IMR-90 (cell line): ENCODE results near the gene HADHB. TPM values are rescaled to one million over a fixed set of nuclear protein-coding genes. Genes with fewer than 3 reads are reported as not detected.
"Not testable (repeated sequence)": the region's sequence is repeated elsewhere in the genome, so short reads cannot be mapped to it uniquely, and the experiment has no call there.

Experiments used
- ATAC-seq: fragments of 200-7000 bp; cut with Tn5 transposase; 2 replicates; pipeline ENCODE4 v1.9.1; 2020; ENCODE audit warnings: low read depth, mild to moderate bottlenecking, moderate library complexity
- BruUV-seq: library from RNA; stranded (reverse); fragments of 400-500 nt; replicated peaks from 2 replicates; lab custom pipeline; 2021; lab: Mats Ljungman, UMichigan
- CTCF ChIA-PET: fragments of 300-600 bp; formaldehyde crosslinking; extraction: SDS; loops from one replicate; lab custom pipeline; 2021; ENCODE audit warnings: antibody characterized with exemption; lab: Yijun Ruan, JAX
- POLR2A ChIA-PET: fragments of 300-600 bp; sonication (Branson Sonifier 250); formaldehyde crosslinking; loops from one replicate; lab custom pipeline; 2022; ENCODE audit warnings: antibody characterized with exemption; ENCODE audit not compliant: unreplicated experiment; lab: Charles Lee
- DNase-seq: peaks from one replicate; pipeline ENCODE4 v3.0.0; 2013
- H2AFZ ChIP-seq: replicated peaks from 2 replicates; pipeline ENCODE3; 2013; ENCODE audit warnings: low read length, mild to moderate bottlenecking; ENCODE audit not compliant: poor library complexity
- H2AK5ac ChIP-seq: 2 replicates; pipeline ENCODE4 v1.6.1; 2013; ENCODE audit warnings: low read depth, low read length, inconsistent platforms
- H2AK9ac ChIP-seq: replicated peaks from 2 replicates; pipeline ENCODE3; 2013; ENCODE audit warnings: mild to moderate bottlenecking, low read depth, low read length, moderate library complexity; ENCODE audit not compliant: poor library complexity
- H2BK120ac ChIP-seq: 2 replicates; pipeline ENCODE4 v1.6.1; 2013; ENCODE audit warnings: low read depth, low read length, inconsistent platforms
- H2BK15ac ChIP-seq: 3 replicates; pipeline ENCODE4 v1.6.1; 2013; ENCODE audit warnings: low read depth, low read length, inconsistent platforms
- H2BK20ac ChIP-seq: 2 replicates; pipeline ENCODE4 v1.6.1; 2013; ENCODE audit warnings: low read depth, mild to moderate bottlenecking, inconsistent platforms, low read length, moderate library complexity
- H2BK5ac ChIP-seq: 2 replicates; pipeline ENCODE4 v1.6.1; 2013; ENCODE audit warnings: mild to moderate bottlenecking, low read depth, low read length, inconsistent platforms; ENCODE audit not compliant: poor library complexity, severe bottlenecking
- H3K14ac ChIP-seq: replicated peaks from 2 replicates; pipeline ENCODE4 v1.6.1; 2013; ENCODE audit warnings: low read depth, low read length, inconsistent platforms
- H3K18ac ChIP-seq: 2 replicates; pipeline ENCODE4 v1.6.1; 2013; ENCODE audit warnings: low read depth, low read length, control low read depth
- H3K23ac ChIP-seq: 2 replicates; pipeline ENCODE4 v1.6.1; 2013; ENCODE audit warnings: low read depth, low read length, inconsistent platforms
- H3K27ac ChIP-seq: 2 replicates; pipeline ENCODE4 v1.5.1; 2013; ENCODE audit warnings: mild to moderate bottlenecking, control low read depth, low read length; ENCODE audit not compliant: insufficient read depth
- H3K27me3 ChIP-seq: 2 replicates; pipeline ENCODE4 v1.6.1; 2013; ENCODE audit warnings: low read length; ENCODE audit not compliant: control insufficient read depth, insufficient read depth
- H3K36me3 ChIP-seq: 2 replicates; pipeline ENCODE4 v1.6.1; 2013; ENCODE audit warnings: low read length, mixed read lengths; ENCODE audit not compliant: control insufficient read depth, insufficient read depth
- H3K4ac ChIP-seq: 2 replicates; pipeline ENCODE4 v1.6.1; 2013; ENCODE audit warnings: low read depth, low read length, inconsistent platforms
- H3K4me1 ChIP-seq: 2 replicates; pipeline ENCODE4 v1.6.1; 2013; ENCODE audit warnings: low read length, mixed read lengths; ENCODE audit not compliant: control insufficient read depth, insufficient read depth
- H3K4me2 ChIP-seq: 2 replicates; pipeline ENCODE4 v1.6.1; 2013; ENCODE audit warnings: low read depth, mild to moderate bottlenecking, control low read depth, low read length, moderate library complexity
- H3K4me3 ChIP-seq: 2 replicates; pipeline ENCODE4 v1.5.1; 2013; ENCODE audit warnings: low read depth, mild to moderate bottlenecking, control low read depth, low read length, moderate library complexity; ENCODE audit not compliant: insufficient read depth
- H3K56ac ChIP-seq: 2 replicates; pipeline ENCODE4 v1.6.1; 2013; ENCODE audit warnings: low read length, inconsistent platforms; ENCODE audit not compliant: insufficient read depth; ENCODE audit errors: extremely low read depth
- H3K79me1 ChIP-seq, 2 experiments: 2 replicates each; pipeline ENCODE4 v1.6.1; 2013; ENCODE audit warnings: low read length in 2 of 2, inconsistent platforms in 1 of 2, low read depth in 1 of 2
- H3K9ac ChIP-seq: 2 replicates; pipeline ENCODE4 v1.6.1; 2013; ENCODE audit warnings: low read depth, low read length, control low read depth
- H3K9me1 ChIP-seq: 2 replicates; pipeline ENCODE4 v1.6.1; 2013; ENCODE audit warnings: low read length, inconsistent platforms; ENCODE audit not compliant: insufficient read depth
- H3K9me3 ChIP-seq: 2 replicates; pipeline ENCODE4 v1.6.1; 2013; ENCODE audit warnings: low read length; ENCODE audit not compliant: control insufficient read depth, insufficient read depth
- H4K20me1 ChIP-seq: 2 replicates; pipeline ENCODE4 v1.6.1; 2013; ENCODE audit warnings: low read length, inconsistent platforms; ENCODE audit not compliant: insufficient read depth
- H4K5ac ChIP-seq: 2 replicates; pipeline ENCODE4 v1.6.1; 2013; ENCODE audit warnings: mild to moderate bottlenecking, low read depth, low read length, control low read depth
- H4K8ac ChIP-seq, 2 experiments: 2 replicates each; pipeline ENCODE4 v1.6.1; 2013; ENCODE audit warnings: low read depth in 2 of 2, low read length in 2 of 2, control low read depth in 1 of 2, inconsistent platforms in 1 of 2
- H4K91ac ChIP-seq: 2 replicates; pipeline ENCODE4 v1.6.1; 2013; ENCODE audit warnings: low read depth, low read length, inconsistent platforms; ENCODE audit not compliant: insufficient read depth
- CEBPB ChIP-seq: IDR thresholded peaks from 2 replicates; pipeline ENCODE4 v1.6.1; 2012; ENCODE audit warnings: low read depth, low read length, improper control_type of control experiment
- RFX5 ChIP-seq: IDR thresholded peaks from 2 replicates; pipeline ENCODE4 v1.8.0; 2012; ENCODE audit warnings: low read depth, mild to moderate bottlenecking, low read length, moderate library complexity
- WGBS, 2 experiments: methylation state at CpG; one replicate each; pipeline versions ENCODE4 v1.1.5 to v1.1.7; 2013; ENCODE audit warnings: missing lambda C conversion rate in 2 of 2; ENCODE audit not compliant: insufficient read length in 1 of 2; ENCODE audit errors: extremely low coverage in 2 of 2; 5-methylcytosine and 5-hydroxymethylcytosine counted together
- dilution Hi-C: fragments of 300-500 bp; cut with HindIII; formaldehyde crosslinking; loops from one replicate; pipeline ENCODE4 v1.14.3; 2018; ENCODE audit warnings: low sequenced_read_pairs; ENCODE audit not compliant: unreplicated experiment
- in situ Hi-C: fragments of 300-500 bp; cut with MboI; formaldehyde crosslinking; loops from 3 replicates; pipeline ENCODE4 v1.14.3; 2019; ENCODE audit warnings: low sequenced_read_pairs, inconsistent platforms, mixed read lengths
- intact Hi-C: fragments of 100-400 bp; cut with micrococcal nuclease; formaldehyde crosslinking; loops from 2 replicates; pipeline ENCODE4 v1.10.0; 2022
- polyA plus RNA-seq, 3 experiments: library from polyadenylated mRNA; depleted of rRNA; stranded (reverse); fragments of >200 nt; gene quantifications; 2 replicates each; pipeline ENCODE4 v1.2.3, GENCODE V29; 2012; ENCODE audit warnings: low replicate concordance in 1 of 3
- total RNA-seq: library from RNA; depleted of rRNA; stranded (reverse); fragments of >200 nt; gene quantifications from 2 replicates; pipeline ENCODE4 v1.2.3, GENCODE V29; 2012

HADHB gene
- total and polyA plus RNA-seq, 2 of the 4 experiments (the other 2 are of a cell fraction) = 67.9 to 79.8 TPM

- H3K23ac ChIP-seq = no peak overlapping the region
- H3K79me1 ChIP-seq = no peaks in the 10 kb centered on the region
- H3K36me3 ChIP-seq = no peaks in the 10 kb centered on the region
- CTCF ChIA-PET = interaction anchor here (0.5 kb wide), 1 partner anchor 377 kb away, joined by 3 read pairs; no protein-coding TSS in a partner anchor
- no peak overlapping the region for H2BK20ac ChIP-seq
- no peak overlapping the region for H4K5ac ChIP-seq
- no peak overlapping the region for H2AK5ac ChIP-seq
- no peak overlapping the region for H4K8ac ChIP-seq
- no peaks in the 10 kb centered on the region for H3K9me1 ChIP-seq
- H3K9me3 ChIP-seq = no peaks in the 10 kb centered on the region
- TF ChIP-seq RFX5 = no peak
- TF ChIP-seq CEBPB = peak; percentile 91
- H4K20me1 ChIP-seq = no peaks in the 10 kb centered on the region
- peaks cover 6% of the 10 kb centered on the region for H3K4me1 ChIP-seq
- H3K4ac ChIP-seq = no peak overlapping the region
- no peak overlapping the region for H3K27ac ChIP-seq
- BruUV-seq = no TSS peak
- dilution Hi-C loops = no loop called here
- no peak overlapping the region for H2AFZ ChIP-seq
- no peak overlapping the region for H4K91ac ChIP-seq
- peaks cover 3% of the 10 kb centered on the region; the same call in 1 of the 2 replicates for H3K27me3 ChIP-seq
- WGBS, 2 experiments = no CpG with 5 or more reads among the region's 5 CpGs
- peak; percentile 48 for ATAC-seq
- POLR2A ChIA-PET = interaction anchor here (0.6 kb wide), 1 partner anchor 28 kb away, joined by 4 read pairs; no protein-coding TSS in a partner anchor
- in situ Hi-C loops = loop anchor here (25.0 kb wide), 1 partner anchor 365 kb away; no protein-coding TSS in a partner anchor
- DNase-seq = peak; percentile 75
- no peak overlapping the region for H2BK15ac ChIP-seq
- no peak overlapping the region for H3K4me3 ChIP-seq
- H3K4me2 ChIP-seq = no peak overlapping the region
- H2BK5ac ChIP-seq = no peak overlapping the region
- intact Hi-C loops = loop anchor here (5.0 to 10.0 kb wide), 2 partner anchors 137 to 375 kb away; no protein-coding TSS in a partner anchor
- H3K56ac ChIP-seq = no peak overlapping the region
- H3K18ac ChIP-seq = no peak overlapping the region; the same call in 1 of the 2 replicates
- H3K14ac ChIP-seq = no peak overlapping the region
- H3K9ac ChIP-seq = no peak overlapping the region
- H2AK9ac ChIP-seq = no peak overlapping the region
- H2BK120ac ChIP-seq = no peak overlapping the region
Observed at GRCh38 chr2:26327291-26328272, 82.8 kb downstream of the HADHB start.

GRCh38 chr2:26329083-26329482, 84.3 kb downstream of the HADHB start:
- H2AK9ac ChIP-seq, H3K18ac ChIP-seq, H2BK20ac ChIP-seq, H3K9me3 ChIP-seq, H3K4me3 ChIP-seq, H3K56ac ChIP-seq, DNase-seq, H3K4me2 ChIP-seq, H4K91ac ChIP-seq, ATAC-seq, H3K9me1 ChIP-seq, H2BK5ac ChIP-seq, H4K8ac ChIP-seq, POLR2A ChIA-PET, H3K23ac ChIP-seq, H2BK15ac ChIP-seq, H2AFZ ChIP-seq, H2BK120ac ChIP-seq, H3K27me3 ChIP-seq, H3K27ac ChIP-seq, H3K36me3 ChIP-seq, H4K20me1 ChIP-seq, H3K4ac ChIP-seq, H3K14ac ChIP-seq, BruUV-seq, H3K4me1 ChIP-seq, CTCF ChIA-PET, H2AK5ac ChIP-seq, dilution Hi-C loops, H3K9ac ChIP-seq, H3K79me1 ChIP-seq, H4K5ac ChIP-seq: not testable (repeated sequence)
- in situ Hi-C loops = loop anchor here (25.0 kb wide), 1 partner anchor 367 kb away; no protein-coding TSS in a partner anchor
- WGBS, 2 experiments = no CpG with 5 or more reads among the region's 4 CpGs
- intact Hi-C loops = loop anchor here (5.0 to 10.0 kb wide), 2 partner anchors 136 to 377 kb away; no protein-coding TSS in a partner anchor
